Measurements from ENCODE around the gene HSF5.

DNA sequence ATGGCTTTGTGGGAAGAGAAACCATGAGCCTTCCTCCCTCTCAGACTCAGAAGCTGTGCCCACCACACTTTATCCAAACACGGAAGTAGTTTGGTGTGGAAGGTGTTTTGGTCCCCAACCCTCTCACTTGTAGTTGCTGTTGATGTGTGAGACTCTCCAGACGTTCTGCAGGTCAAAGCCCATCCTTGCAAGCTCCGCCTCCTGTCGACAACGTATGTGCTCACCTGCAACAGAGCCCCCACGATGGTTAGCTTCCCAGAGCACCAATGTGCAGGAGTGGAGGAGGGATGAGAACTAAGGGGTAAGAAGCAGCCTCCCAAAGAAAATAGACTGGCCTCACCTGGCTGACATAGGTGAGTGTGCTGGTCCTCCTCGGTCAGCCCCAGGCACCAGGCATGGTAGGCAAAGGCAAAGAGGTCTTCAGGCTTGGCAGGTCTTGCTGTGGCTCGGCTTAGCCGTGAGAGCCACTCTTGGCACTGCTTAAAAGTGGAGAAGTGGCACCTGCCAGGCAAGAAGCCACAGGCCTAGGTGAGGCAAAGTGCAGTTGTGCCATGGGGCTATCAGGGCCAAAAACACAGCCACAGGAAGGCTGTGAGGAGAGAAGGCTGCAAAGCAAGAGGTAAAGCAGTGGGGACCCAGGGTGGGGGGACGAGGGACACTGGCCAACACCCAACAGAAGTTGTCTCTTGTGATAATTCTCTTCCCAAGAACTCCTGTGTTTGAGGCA, 20.3 kb upstream of the HSF5 start:
- no peak for TF ChIP-seq ZFX (IDR thresholded peaks at IDR 0.05; ENCODE audit: borderline replicate concordance)
- TF ChIP-seq, protein P1, sequence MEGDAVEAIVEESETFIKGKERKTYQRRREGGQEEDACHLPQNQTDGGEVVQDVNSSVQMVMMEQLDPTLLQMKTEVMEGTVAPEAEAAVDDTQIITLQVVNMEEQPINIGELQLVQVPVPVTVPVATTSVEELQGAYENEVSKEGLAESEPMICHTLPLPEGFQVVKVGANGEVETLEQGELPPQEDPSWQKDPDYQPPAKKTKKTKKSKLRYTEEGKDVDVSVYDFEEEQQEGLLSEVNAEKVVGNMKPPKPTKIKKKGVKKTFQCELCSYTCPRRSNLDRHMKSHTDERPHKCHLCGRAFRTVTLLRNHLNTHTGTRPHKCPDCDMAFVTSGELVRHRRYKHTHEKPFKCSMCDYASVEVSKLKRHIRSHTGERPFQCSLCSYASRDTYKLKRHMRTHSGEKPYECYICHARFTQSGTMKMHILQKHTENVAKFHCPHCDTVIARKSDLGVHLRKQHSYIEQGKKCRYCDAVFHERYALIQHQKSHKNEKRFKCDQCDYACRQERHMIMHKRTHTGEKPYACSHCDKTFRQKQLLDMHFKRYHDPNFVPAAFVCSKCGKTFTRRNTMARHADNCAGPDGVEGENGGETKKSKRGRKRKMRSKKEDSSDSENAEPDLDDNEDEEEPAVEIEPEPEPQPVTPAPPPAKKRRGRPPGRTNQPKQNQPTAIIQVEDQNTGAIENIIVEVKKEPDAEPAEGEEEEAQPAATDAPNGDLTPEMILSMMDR (IDR thresholded peaks at IDR 0.05) = no peak
